ENCODE measurements around the gene TPD52L1.

Gene TPD52L1

GRCh38 chr6:125312950-125313349, 159.4 kb downstream of the TPD52L1 start:
- no peak for DNase-seq

All from NCI-H1436 (cell line).